ENCODE data around the gene TMEM156.

GRCh38 chr4:38987491-38987890 is 44.7 kb downstream of the TMEM156 start:
- TF ChIP-seq, protein P1, sequence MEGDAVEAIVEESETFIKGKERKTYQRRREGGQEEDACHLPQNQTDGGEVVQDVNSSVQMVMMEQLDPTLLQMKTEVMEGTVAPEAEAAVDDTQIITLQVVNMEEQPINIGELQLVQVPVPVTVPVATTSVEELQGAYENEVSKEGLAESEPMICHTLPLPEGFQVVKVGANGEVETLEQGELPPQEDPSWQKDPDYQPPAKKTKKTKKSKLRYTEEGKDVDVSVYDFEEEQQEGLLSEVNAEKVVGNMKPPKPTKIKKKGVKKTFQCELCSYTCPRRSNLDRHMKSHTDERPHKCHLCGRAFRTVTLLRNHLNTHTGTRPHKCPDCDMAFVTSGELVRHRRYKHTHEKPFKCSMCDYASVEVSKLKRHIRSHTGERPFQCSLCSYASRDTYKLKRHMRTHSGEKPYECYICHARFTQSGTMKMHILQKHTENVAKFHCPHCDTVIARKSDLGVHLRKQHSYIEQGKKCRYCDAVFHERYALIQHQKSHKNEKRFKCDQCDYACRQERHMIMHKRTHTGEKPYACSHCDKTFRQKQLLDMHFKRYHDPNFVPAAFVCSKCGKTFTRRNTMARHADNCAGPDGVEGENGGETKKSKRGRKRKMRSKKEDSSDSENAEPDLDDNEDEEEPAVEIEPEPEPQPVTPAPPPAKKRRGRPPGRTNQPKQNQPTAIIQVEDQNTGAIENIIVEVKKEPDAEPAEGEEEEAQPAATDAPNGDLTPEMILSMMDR (IDR thresholded peaks at IDR 0.05): no peak
- TF ChIP-seq POLR2A (IDR thresholded peaks at IDR 0.05): no peak

Measured in vagina (tissue), 2 donors.